Body of pancreas (tissue), 4 donors: ENCODE measurements around the gene HOXA9.

Experiments
- CTCF ChIP-seq, 7 experiments: fragments of 450-650 bp in 4 of 7; fragments of 200-600 bp in 3 of 7; sonication (generic) in 3 of 7; IDR thresholded peaks; one replicate each; pipeline ENCODE4 v1.5.1; 2016 to 2019; ENCODE audit warnings: antibody characterized with exemption in 7 of 7
- POLR2A ChIP-seq, 3 donors: fragments of 450-650 bp; IDR thresholded peaks; one replicate each; pipeline ENCODE4 v1.6.1; 2016; ENCODE audit warnings: antibody characterized with exemption in 3 of 3, mild to moderate bottlenecking in 2 of 3

- TF ChIP-seq CTCF (IDR thresholded peaks at IDR 0.05) (no peak), POLR2A (IDR thresholded peaks at IDR 0.05) (no peak)
Measured at GRCh38 chr7:27191833-27192545, 26.7 kb upstream of the HOXA9 start.
